BE2C (cell line): ENCODE data around the gene DDRGK1.
"Not testable (repeated sequence)": the region's sequence is repeated elsewhere in the genome, so short reads cannot be mapped to it uniquely, and the experiment has no call there.

Experiments used
- DNase-seq: peaks from one replicate; pipeline ENCODE4 v3.0.0-alpha.2; 2020
- H3K27me3 ChIP-seq: fragments of 250-450 bp; sonication (Bioruptor Pico); 2 replicates; pipeline ENCODE4 v1.5.1; 2020; ENCODE audit warnings: mild to moderate bottlenecking
- H3K36me3 ChIP-seq: fragments of 250-450 bp; sonication (Bioruptor Pico); 2 replicates; pipeline ENCODE4 v1.5.1; 2020; ENCODE audit warnings: mild to moderate bottlenecking
- H3K4me1 ChIP-seq: fragments of 250-450 bp; sonication (Bioruptor Pico); 2 replicates; pipeline ENCODE4 v1.5.1; 2020
- H3K4me3 ChIP-seq: 2 replicates; pipeline ENCODE4 v1.5.1; 2011; ENCODE audit warnings: low read depth, low read length
- H3K9me3 ChIP-seq: fragments of 250-450 bp; sonication (Bioruptor Pico); 2 replicates; pipeline ENCODE4 v1.5.1; 2020
- TF ChIP-seq, protein P1 (sequence below): IDR thresholded peaks from 2 replicates; pipeline ENCODE4 v1.5.1; 2012; ENCODE audit warnings: mild to moderate bottlenecking, low read depth, low read length

Gene DDRGK1

GRCh38 chr20:3222635-3223600 is 18.4 kb upstream of the DDRGK1 start:
- Histone ChIP-seq H3K36me3 (peaks cover 23% of the 10 kb centered on the region), H3K27me3 (no peaks in the 10 kb centered on the region), H3K4me1 (peaks cover 3% of the 10 kb centered on the region; the same call in 1 of the 2 replicates), H3K4me3 (no peak overlapping the region), H3K9me3 (no peaks in the 10 kb centered on the region)
- DNase-seq: peak; percentile 54
- TF ChIP-seq, protein P1, sequence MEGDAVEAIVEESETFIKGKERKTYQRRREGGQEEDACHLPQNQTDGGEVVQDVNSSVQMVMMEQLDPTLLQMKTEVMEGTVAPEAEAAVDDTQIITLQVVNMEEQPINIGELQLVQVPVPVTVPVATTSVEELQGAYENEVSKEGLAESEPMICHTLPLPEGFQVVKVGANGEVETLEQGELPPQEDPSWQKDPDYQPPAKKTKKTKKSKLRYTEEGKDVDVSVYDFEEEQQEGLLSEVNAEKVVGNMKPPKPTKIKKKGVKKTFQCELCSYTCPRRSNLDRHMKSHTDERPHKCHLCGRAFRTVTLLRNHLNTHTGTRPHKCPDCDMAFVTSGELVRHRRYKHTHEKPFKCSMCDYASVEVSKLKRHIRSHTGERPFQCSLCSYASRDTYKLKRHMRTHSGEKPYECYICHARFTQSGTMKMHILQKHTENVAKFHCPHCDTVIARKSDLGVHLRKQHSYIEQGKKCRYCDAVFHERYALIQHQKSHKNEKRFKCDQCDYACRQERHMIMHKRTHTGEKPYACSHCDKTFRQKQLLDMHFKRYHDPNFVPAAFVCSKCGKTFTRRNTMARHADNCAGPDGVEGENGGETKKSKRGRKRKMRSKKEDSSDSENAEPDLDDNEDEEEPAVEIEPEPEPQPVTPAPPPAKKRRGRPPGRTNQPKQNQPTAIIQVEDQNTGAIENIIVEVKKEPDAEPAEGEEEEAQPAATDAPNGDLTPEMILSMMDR: no peak

- peaks cover 3% of the 10 kb centered on the region; the same call in 1 of the 2 replicates for H3K4me1 ChIP-seq
- H3K4me3 ChIP-seq: no peak overlapping the region
- H3K27me3 ChIP-seq: no peaks in the 10 kb centered on the region
- no peak for DNase-seq
- H3K9me3 ChIP-seq: no peaks in the 10 kb centered on the region
- H3K36me3 ChIP-seq: peaks cover 23% of the 10 kb centered on the region
- TF ChIP-seq, protein P1: no peak
Observed at GRCh38 chr20:3221398-3222226, 17.1 kb upstream of the DDRGK1 start.

- Histone ChIP-seq H3K27me3 (no peaks in the 10 kb centered on the region), H3K36me3 (peaks cover 26% of the 10 kb centered on the region), H3K4me1 (peaks cover 3% of the 10 kb centered on the region; the same call in 1 of the 2 replicates), H3K4me3 (no peak overlapping the region), H3K9me3 (no peaks in the 10 kb centered on the region)
- peak; percentile 86 for DNase-seq
- TF ChIP-seq, protein P1: peak; percentile 81
Observed at GRCh38 chr20:3218307-3218988, 14.0 kb upstream of the DDRGK1 start.

GRCh38 chr20:3215359-3215917 is 11.0 kb upstream of the DDRGK1 start:
- not testable (repeated sequence) for H3K4me3 ChIP-seq, H3K4me1 ChIP-seq, H3K9me3 ChIP-seq, H3K27me3 ChIP-seq, DNase-seq
- peaks cover 21% of the 10 kb centered on the region for H3K36me3 ChIP-seq

DNA sequence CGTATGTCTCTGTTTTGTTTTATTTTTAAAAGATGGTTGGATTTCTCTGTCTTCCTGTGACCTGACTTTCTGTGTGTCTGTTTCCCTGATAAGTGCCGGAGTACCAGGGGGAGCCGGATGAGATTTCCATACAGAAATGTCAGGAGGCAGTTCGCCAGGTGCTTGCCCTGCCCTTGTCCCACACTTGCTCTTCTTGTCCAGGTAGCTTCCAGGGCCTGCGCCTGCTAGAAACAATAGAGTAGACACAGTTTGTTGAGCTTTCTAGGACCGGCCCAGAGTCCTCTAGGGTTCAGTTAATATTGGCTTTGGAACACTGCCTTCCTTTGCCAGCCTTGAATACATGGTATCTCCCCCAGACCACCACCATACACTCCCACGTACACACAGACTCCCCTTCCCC is 8.7 kb upstream of the DDRGK1 start:
- no peaks in the 10 kb centered on the region for H3K27me3 ChIP-seq
- peaks cover 13% of the 10 kb centered on the region for H3K36me3 ChIP-seq
- TF ChIP-seq, protein P1: no peak
- no peaks in the 10 kb centered on the region for H3K9me3 ChIP-seq
- H3K4me3 ChIP-seq: no peak overlapping the region
- no peaks in the 10 kb centered on the region for H3K4me1 ChIP-seq
- DNase-seq: no peak

DNA sequence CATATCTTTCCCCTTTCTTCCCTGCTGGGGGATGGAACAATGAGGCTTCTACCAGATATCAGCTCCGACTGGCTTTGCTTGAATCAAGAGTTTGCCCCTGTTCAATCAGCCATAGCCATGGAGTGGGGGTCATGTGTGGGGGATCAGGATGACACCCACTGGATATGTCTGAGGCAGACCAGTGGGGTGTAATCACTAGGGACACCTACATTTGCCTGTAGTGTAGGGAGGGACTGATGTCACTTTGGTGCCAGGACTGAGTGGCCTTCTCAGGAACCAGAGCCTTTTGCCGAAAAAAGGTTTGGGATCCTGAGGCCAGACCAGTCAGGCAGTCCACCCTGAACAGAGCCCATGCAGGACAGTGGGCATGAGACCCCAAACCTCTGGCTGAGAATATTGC is 5.9 kb upstream of the DDRGK1 start:
- no peaks in the 10 kb centered on the region for H3K27me3 ChIP-seq
- no peaks in the 10 kb centered on the region for H3K9me3 ChIP-seq
- peak overlapping the region; percentile 99 for H3K4me3 ChIP-seq
- TF ChIP-seq, protein P1: no peak
- peaks cover 9% of the 10 kb centered on the region for H3K36me3 ChIP-seq
- H3K4me1 ChIP-seq: no peaks in the 10 kb centered on the region
- DNase-seq: no peak
